ENCODE results near the gene MGLL.

Gene MGLL

DNA sequence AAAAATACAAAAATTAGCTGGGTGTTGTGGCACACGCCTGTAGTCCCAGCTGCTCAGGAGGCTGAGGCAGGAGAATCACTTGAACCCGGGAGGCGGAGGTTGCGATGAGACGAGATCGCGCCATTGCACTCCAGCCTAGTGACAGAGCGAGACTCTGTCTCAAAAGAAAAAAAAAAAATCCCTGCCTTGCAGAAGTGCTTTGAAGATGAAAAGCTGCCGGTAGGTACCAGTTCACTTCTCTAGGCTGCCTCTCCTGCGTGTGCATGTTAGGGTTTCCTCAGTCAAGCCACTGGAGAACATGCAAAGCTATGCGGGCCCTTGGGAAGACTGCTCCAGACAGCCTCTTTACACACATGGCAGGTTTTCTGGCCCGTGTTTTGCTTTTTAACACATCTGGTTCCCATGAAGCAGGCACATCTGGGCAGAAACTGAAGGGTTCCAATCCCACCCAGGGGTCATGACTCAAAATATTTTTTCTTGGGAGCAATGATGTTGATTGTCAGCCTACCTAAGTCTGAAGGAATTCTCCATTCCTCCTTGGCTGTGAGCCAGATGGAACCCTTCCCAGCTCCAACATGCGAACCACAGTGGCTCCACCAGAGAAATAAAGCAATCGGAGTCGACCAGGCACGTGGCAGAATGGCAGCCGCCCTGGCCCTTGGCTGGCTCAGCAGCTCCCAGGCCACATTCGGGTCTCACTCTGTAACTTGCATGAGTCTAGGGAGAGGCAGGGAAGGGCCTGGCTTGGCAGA lies 29.6 kb downstream of the MGLL start:
- H3K9me3 ChIP-seq (ENCODE audit: low read depth, low read length) = no peaks in the 10 kb centered on the region
- DNase-seq (ENCODE audit: low read depth, low spot score) = no peak
- H3K9ac ChIP-seq (ENCODE audit: insufficient read length) = no peak overlapping the region
- TF ChIP-seq FOXP2 (optimal IDR thresholded peaks at IDR 0.05; ENCODE audit: control extremely low read depth, extremely low read length, insufficient read depth) (no peak), POLR2AphosphoS5 (IDR thresholded peaks at IDR 0.05; ENCODE audit: borderline replicate concordance, low read depth, low read length) (no peak), EZH2 (IDR thresholded peaks at IDR 0.05) (no peak)
- no peaks in the 10 kb centered on the region for H3K36me3 ChIP-seq (ENCODE audit: insufficient read depth, low read length)
- H3K4me3 ChIP-seq = no peak overlapping the region
- no peak overlapping the region for H3K27ac ChIP-seq

DNA sequence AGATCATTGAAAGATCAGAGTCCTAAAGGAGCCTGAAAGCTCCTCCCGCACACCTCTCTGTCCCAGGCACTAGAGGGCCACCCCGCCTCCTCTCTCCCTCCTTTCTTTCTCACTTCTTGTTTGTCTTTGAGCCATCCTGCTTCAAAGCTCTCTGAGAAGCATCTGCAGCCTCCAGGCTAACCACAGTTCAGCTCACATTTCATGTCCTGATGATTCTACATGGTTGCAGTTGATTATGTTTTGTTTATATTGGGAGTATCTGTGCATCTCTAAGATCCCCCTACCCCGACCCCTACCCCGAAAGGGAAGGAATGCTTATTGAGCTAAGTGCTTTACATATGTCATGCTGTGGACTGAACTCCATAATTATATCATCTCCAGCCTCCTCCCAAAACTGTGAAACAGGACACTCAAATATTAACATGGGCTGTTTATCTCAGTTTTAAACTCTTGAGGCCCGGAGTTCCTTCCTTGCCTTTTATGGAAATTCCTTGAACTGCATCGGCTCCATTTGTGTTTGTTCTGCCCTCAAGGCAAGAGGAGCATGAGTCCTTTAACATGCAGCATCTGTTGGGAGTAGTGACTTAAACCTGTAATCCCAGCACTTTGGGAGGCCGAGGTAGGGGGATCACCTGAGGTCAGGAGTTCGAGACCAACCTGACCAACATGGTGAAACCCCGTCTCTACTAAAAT lies 30.9 kb downstream of the MGLL start:
- H3K4me3 ChIP-seq = peak overlapping the region; percentile 16; the same call in 1 of the 2 replicates
- H3K27ac ChIP-seq = peak overlapping the region; percentile 52
- no peak for DNase-seq (ENCODE audit: low read depth, low spot score)
- H3K36me3 ChIP-seq (ENCODE audit: insufficient read depth, low read length) = no peaks in the 10 kb centered on the region
- H3K9me3 ChIP-seq (ENCODE audit: low read depth, low read length) = no peaks in the 10 kb centered on the region
- no peak for TF ChIP-seq FOXP2 (optimal IDR thresholded peaks at IDR 0.05; ENCODE audit: control extremely low read depth, extremely low read length, insufficient read depth)
- TF ChIP-seq EZH2 (IDR thresholded peaks at IDR 0.05) = no peak
- no peak for TF ChIP-seq POLR2AphosphoS5 (IDR thresholded peaks at IDR 0.05; ENCODE audit: borderline replicate concordance, low read depth, low read length)
- H3K9ac ChIP-seq (ENCODE audit: insufficient read length) = no peak overlapping the region

DNA sequence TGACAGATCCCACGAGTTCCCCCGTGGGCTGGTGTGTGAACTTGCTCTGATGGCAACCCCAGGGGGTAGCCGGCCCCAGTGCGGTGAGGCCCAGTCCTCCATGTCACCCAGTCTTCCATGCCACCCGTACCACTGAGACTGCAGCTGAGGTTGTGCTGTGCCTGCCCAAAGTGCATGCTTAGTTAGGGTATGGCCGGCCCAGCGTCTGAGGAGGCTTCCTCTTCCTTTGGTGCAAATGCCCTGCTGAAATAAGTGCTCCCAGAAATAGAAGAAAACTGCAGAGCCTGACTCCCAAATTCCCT lies 31.5 kb downstream of the MGLL start:
- H3K9ac ChIP-seq (ENCODE audit: insufficient read length) = no peak overlapping the region

DNA sequence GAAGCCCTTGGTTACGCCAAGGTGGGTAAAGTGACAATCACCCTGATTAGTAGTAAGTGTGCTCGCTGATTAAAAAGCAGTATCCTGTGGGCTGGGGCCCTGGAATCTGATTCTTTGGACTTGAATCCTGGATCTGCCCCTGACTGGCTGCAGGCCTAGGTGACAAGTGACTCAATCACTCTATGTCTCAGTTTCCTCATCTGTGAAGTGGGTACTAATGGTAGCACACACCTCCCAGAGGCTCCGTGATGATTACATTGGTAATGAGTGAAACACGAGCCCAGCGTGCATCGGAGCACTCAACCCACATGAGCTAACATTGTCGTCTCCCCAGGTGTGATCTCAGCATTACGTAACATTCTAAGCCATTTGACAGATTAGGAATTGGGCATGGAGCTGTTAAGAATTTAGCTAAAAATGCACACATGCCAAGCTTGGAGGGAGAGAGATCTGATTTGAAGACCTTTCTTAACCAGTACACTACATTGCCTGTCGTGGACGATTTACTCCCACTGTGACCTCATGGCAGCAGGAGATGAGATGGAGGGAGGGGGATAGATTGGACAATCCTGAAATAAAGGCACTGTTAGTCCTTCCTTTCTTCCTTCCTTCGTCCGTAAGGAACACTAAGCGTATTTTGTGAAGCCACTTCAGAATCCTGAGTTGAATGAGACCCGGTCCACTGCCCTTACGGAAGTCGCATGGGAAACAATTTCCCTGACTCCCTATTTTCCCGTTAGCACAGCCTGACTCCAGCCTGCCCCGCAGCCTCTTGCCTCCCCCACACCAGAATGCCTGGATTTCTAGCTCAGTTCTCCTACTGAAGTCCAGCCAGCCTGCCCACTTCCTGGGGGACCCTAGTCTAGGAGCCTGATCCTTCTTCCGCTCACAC lies 32.1 kb downstream of the MGLL start:
- no peak overlapping the region for H3K4me3 ChIP-seq
- H3K9ac ChIP-seq (ENCODE audit: insufficient read length) = no peak overlapping the region
- no peaks in the 10 kb centered on the region for H3K9me3 ChIP-seq (ENCODE audit: low read depth, low read length)
- TF ChIP-seq POLR2AphosphoS5 (IDR thresholded peaks at IDR 0.05; ENCODE audit: borderline replicate concordance, low read depth, low read length) = no peak
- no peak for TF ChIP-seq EZH2 (IDR thresholded peaks at IDR 0.05)
- TF ChIP-seq FOXP2 (optimal IDR thresholded peaks at IDR 0.05; ENCODE audit: control extremely low read depth, extremely low read length, insufficient read depth) = no peak
- no peaks in the 10 kb centered on the region for H3K36me3 ChIP-seq (ENCODE audit: insufficient read depth, low read length)
- DNase-seq (ENCODE audit: low read depth, low spot score) = no peak
- no peak overlapping the region for H3K27ac ChIP-seq

More for the DNA sequence above, 31.5 kb downstream of the MGLL start:
- Histone ChIP-seq H3K27ac (peak overlapping the region; percentile 52), H3K4me3 (no peak overlapping the region), H3K9me3 (ENCODE audit: low read depth, low read length) (no peaks in the 10 kb centered on the region), H3K36me3 (ENCODE audit: insufficient read depth, low read length) (no peaks in the 10 kb centered on the region)
- TF ChIP-seq EZH2 (IDR thresholded peaks at IDR 0.05) (no peak), FOXP2 (optimal IDR thresholded peaks at IDR 0.05; ENCODE audit: control extremely low read depth, extremely low read length, insufficient read depth) (no peak), POLR2AphosphoS5 (IDR thresholded peaks at IDR 0.05; ENCODE audit: borderline replicate concordance, low read depth, low read length) (no peak)
- no peak for DNase-seq (ENCODE audit: low read depth, low spot score)

DNA sequence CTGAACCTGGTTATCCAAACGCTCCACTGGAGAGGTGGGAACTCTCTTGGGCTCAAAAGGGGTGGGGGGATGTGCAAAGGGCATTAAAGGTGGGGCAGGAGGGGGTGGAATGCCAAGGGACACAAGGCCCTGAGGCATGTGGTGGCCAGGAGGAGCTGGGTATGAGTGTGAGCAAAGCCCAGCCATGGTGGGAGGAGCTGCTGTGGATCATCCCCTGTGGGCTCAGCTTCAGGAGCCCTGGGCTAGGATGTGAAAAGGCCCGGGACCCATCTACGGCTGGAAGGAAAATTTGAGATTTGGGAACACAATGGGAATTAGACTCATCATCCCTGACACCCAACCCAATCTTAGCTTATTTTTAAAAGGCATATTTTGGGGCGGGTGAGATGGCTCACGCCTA lies 33.3 kb downstream of the MGLL start:
- DNase-seq (ENCODE audit: low read depth, low spot score) = no peak
- Histone ChIP-seq H3K4me3 (no peak overlapping the region), H3K36me3 (ENCODE audit: insufficient read depth, low read length) (no peaks in the 10 kb centered on the region), H3K9me3 (ENCODE audit: low read depth, low read length) (no peaks in the 10 kb centered on the region), H3K9ac (ENCODE audit: insufficient read length) (no peak overlapping the region), H3K27ac (no peak overlapping the region)
- no peak for TF ChIP-seq POLR2AphosphoS5 (IDR thresholded peaks at IDR 0.05; ENCODE audit: borderline replicate concordance, low read depth, low read length)
- TF ChIP-seq FOXP2 (optimal IDR thresholded peaks at IDR 0.05; ENCODE audit: control extremely low read depth, extremely low read length, insufficient read depth) = no peak
- no peak for TF ChIP-seq EZH2 (IDR thresholded peaks at IDR 0.05)

DNA sequence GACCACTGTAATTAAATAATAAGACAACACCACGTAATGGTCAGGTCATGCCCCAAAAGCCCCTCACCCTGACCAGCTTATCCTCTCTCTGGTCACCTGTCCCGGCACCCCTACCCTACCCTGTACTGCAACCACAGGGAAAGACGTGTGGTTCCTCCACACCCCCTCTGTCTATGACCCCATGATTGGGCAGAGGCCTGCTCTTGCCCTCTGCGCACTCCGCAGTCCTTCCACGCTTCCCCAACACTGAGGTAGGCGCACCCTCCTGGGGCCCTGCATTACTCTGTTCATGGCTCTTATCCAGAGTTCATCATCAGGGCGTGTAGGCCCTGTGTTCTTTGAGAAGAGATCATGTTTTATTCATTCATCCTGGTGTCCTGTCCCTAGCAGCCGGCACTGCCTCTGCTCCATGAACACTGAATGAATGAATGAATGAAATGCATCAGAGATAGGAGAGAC lies 33.8 kb downstream of the MGLL start:
- H3K4me3 ChIP-seq = no peak overlapping the region
- H3K36me3 ChIP-seq (ENCODE audit: insufficient read depth, low read length) = no peaks in the 10 kb centered on the region
- no peak overlapping the region for H3K9ac ChIP-seq (ENCODE audit: insufficient read length)
- no peak for DNase-seq (ENCODE audit: low read depth, low spot score)
- H3K27ac ChIP-seq = no peak overlapping the region
- TF ChIP-seq EZH2 (IDR thresholded peaks at IDR 0.05) (no peak), FOXP2 (optimal IDR thresholded peaks at IDR 0.05; ENCODE audit: control extremely low read depth, extremely low read length, insufficient read depth) (no peak), POLR2AphosphoS5 (IDR thresholded peaks at IDR 0.05; ENCODE audit: borderline replicate concordance, low read depth, low read length) (no peak)
- no peaks in the 10 kb centered on the region for H3K9me3 ChIP-seq (ENCODE audit: low read depth, low read length)

DNA sequence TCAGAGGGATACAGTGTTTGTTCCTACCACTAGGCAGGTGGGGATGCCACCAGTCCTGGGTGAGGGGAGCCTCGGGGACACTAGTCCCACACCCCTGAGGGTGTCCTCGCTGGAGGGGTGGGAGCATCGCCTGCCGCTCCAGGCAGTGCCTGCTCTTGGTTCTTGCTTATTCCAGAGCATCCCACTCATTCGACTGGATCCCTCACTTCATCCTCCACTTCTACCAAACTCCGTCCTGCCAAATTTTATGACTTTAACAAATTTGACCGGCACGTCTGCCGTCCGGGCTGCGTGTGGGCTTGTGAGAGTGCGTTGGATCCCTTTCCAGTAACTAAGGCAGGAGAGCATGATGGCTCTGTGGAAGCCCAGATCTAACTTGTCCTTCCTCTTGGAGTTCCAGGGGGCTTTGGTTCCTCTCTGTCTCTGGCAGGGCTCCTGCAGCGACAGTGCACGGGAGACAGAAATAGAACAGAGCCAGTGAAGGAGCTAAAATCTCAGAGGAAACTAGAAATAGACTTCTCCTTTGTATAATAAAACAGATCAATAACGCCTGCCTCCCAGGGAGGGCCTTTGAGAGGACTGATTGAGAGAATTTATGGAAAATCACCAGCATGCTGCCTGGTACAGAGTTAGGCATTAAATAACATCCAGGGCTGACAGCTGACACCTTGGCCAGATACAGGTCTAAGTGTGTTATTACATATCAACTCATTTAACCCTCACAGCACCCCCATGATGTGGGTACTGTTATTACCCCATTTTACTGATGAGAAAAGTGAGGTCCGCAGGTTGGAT lies 34.5 kb downstream of the MGLL start:
- Histone ChIP-seq H3K9me3 (ENCODE audit: low read depth, low read length) (no peaks in the 10 kb centered on the region), H3K27ac (no peak overlapping the region), H3K36me3 (ENCODE audit: insufficient read depth, low read length) (no peaks in the 10 kb centered on the region), H3K4me3 (no peak overlapping the region), H3K9ac (ENCODE audit: insufficient read length) (no peak overlapping the region)
- TF ChIP-seq POLR2AphosphoS5 (IDR thresholded peaks at IDR 0.05; ENCODE audit: borderline replicate concordance, low read depth, low read length) = no peak
- no peak for TF ChIP-seq EZH2 (IDR thresholded peaks at IDR 0.05)
- TF ChIP-seq FOXP2 (optimal IDR thresholded peaks at IDR 0.05; ENCODE audit: control extremely low read depth, extremely low read length, insufficient read depth) = no peak
- no peak for DNase-seq (ENCODE audit: low read depth, low spot score)

Data from SK-N-MC (cell line).